GM21825 (cell line): Measurements from ENCODE around the gene LUC7L.
"Not testable (repeated sequence)": the region's sequence is repeated elsewhere in the genome, so short reads cannot be mapped to it uniquely, and the experiment has no call there.

Experiments
- ATAC-seq: cut with Tn5 transposase; IDR thresholded peaks from one replicate; pipeline ENCODE4 v1.9.1; 2021; ENCODE audit warnings: mild to moderate bottlenecking, moderate library complexity; ENCODE audit not compliant: unreplicated experiment

Gene LUC7L

DNA sequence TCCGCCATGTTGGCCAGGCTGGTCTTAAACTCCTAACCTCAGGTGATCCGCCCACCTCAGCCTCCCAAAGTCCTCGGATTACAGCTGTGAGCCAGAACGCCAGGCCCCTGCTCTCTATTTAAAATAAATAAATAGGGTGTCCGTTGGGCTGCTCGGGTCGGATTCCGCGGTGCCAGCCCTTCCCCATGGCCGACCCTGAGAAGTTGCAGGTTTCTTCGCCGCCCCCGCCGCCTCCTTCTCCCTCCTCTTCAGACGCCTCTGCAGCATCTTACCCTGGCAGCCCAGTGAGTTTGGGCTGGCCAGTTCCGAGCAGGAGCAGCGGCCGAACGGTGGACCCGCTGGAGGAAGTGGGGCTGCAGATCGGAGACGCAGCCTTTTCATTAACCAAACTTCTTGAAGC, 1.7 kb upstream of the LUC7L start:
- ATAC-seq, result no peak

DNA sequence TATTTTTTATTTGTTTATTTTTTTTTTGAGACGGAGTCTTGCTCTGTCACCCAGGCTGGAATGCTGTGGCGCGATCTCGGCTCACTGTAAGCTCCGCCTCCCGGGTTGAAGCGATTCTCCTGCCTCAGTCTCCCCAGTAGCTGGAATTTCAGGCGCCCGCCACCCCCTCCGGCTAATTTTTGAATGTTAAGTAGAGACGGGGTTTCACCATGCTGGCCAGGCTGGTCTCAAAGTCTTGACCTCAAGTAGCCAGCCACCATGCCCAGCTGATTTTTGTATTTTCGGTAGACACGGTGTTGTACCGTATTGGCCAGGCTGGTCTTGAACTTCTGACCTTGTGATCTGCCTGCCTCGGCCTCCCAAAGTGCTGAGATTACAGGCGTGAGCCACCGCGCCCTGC, 1.1 kb upstream of the LUC7L start:
- not testable (repeated sequence) for ATAC-seq

DNA sequence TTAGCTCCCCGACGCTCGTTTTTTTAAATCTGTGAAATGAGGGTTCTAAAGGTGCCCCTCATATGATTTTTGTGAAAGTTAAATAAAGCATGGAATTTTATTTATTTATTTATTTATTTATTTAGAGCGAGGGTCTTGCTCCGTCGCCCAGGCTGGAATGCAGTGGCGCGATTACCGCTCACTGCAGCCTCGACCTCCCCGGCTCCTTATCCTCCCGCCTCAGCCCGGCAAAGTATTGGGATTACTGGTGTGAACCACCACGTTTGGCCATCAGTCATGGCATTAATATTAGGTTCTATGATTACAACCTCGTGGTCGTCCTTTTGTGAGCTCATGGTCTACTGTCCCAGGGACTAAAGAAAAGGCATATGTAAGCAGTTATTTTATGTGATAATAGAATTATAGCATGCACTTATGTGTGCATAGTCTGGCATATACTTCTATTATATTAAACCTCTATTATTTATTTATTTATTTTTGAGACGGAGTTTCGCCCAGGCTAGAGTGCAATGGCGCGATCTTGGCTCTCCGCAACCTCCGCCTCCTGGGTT, 557 bp upstream of the LUC7L start:
- ATAC-seq, result no peak

DNA sequence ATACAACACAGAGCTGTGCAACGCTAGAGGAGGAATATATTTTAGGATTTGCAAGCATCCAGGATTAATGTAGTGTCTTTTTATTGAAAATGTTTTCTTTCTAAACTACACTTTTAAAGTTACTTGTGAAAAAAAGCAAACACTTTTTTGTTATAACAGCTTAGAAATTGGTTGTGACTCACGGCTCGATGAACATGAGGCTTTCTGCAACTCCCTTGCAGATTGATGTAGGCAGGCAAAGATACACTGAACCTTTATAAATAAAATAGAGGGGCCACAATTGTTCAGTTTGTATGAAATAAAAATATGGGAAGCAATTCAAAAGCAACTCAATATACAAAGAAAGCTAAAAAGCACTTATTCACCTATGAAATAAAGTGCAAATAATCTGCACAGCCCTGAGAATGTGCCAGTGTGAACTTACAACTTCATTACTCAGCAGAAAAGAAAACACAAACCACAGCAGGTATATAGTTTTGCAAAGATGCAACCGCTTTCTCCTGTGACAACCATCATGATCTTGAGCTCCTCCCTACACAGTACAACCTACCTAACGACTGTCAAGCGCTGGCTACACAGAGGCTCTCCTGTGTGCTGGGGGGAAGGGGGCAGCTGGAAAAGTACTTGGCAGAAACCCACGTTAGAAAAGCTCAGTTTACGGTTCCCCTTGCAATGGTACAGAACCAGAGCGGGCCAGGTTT, 948 bp downstream of the LUC7L start:
- no peak for ATAC-seq

DNA sequence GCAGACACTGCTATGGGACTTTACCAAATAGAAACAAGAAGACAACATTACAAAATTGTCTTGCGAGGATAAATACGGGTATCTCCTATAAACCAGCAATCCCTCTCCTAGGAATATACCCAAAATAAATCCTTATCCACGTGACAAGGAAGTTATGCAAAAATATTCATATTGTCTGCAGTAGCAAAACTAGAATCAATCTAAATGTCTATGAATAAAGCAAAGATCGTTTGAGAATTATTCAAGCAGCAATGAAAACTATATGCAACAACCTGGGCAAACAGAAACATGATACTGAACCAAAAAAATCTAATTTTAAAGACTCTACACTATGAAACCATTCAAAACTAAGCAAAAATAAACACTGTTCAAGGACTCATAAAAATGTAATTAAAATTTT, 9.2 kb downstream of the LUC7L start:
- ATAC-seq, result no peak

DNA sequence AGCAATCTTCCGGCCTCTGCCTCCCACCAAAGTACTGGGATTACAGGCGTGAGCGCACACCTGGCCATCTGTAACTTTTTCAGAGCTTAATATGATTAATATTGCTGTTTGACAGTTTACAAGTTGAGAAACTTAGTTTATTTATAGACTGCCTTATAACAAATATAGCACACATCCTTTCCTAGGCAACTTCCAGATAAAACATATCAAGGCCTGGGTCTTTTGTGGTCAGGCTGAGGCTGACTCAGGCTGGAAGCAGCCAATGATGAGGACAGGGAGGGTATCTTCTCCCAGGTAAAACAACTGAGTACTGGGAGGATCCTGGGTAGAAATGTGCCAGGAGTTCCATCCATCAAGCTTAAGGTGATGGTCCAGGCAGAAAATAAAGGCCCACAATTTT, 16.2 kb downstream of the LUC7L start:
- no peak for ATAC-seq

DNA sequence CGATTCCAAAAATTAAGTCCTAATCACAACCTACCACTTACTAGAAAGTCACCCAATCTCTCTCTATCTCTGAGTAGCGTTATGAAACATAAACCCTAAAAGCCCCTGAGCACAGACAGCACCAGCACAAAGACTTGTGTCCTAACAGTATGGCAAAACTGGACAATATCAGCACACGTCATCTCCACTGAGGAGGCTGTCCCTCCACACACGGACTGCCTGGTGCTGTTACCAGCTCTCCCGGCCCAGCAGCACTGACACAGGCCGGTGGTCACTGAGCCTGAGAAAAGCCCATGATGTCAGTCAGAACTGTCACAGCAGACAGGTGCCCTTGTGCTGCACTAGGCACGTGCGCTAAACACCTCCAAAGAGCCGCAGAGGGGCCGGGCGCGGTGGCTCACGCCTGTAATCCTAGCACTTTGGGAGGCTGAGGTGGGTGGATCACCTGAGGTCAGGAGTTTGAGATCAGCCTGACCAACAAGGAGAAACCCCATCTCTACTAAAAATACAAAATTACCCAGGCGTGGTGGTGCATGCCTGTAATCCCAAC, 17.5 kb downstream of the LUC7L start:
- not testable (repeated sequence) for ATAC-seq

DNA sequence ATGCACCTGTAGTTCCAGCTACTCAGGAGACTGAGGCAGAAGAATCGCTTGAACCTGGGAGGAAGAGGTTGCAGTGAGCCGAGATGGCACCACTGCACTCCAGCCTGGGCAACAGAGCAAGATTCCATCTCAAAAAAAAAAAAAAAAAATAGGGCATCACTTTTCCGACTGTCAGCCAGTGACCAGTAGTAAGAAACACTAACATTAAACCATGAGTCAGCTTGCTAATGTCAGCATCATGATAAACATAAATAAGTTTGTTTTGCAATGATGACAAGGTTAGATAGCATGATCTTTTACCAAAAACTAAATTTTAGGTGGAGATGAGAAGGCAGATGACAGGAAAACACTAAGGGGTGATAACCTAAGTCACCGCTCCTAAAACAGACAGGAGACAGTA, 19.9 kb downstream of the LUC7L start:
- not testable (repeated sequence) for ATAC-seq

DNA sequence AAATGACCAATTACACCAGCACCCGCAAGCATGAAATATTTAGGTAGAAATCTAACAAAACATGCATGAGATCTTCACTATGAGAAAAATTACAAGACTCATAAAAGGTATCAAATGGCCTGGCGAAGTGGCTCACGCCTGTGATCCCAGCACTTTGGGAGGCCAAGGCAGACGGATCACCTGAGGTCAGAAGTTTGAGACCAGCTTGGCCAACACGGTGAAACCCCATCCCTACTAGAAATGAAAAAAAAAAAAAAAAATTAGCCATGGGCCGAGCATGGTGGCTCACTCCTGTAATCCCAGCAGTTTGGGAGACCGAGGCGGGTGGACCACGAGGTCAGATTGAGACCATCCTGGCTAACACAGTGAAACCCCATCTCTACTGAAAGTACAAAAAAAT, 25.2 kb downstream of the LUC7L start:
- not testable (repeated sequence) for ATAC-seq

DNA sequence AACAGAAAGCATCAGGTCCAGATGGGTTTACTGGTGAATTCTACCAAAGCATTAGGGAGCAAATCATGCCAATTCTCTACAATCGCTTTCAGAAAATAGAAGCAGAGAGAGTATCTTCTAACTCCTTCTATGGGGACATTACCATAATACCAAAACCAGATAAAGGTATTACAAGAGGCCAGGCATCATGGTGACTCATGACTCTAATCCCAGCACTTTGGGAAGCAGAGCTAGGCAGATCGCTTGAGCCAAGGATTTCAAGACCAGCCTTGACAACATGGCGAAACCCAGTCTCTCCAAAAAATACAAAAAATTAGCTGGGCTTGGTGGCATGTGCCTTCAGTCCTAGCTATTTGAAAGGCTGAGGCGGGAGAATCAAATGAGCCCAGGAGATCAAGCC, 26.0 kb downstream of the LUC7L start:
- ATAC-seq, result no peak

DNA sequence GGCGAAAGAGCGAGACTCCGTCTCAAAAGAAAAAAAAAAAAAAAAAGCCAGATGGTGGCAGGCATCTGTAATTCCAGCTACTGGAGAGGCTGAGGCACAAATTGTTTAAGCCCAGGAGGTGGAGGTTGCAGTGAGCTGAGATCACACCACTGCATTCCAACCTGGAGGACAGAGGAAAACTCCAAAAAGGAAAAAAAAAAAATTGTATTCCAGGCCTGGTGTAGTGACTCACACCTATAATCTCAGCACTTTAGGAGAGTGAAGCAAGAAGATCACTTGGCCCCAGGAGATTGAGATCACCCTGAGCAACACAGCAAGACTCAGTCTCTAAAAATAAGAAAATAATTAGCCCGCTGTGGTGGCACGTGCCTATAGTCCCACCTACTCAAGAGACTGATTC, 28.9 kb downstream of the LUC7L start:
- ATAC-seq, result no peak

DNA sequence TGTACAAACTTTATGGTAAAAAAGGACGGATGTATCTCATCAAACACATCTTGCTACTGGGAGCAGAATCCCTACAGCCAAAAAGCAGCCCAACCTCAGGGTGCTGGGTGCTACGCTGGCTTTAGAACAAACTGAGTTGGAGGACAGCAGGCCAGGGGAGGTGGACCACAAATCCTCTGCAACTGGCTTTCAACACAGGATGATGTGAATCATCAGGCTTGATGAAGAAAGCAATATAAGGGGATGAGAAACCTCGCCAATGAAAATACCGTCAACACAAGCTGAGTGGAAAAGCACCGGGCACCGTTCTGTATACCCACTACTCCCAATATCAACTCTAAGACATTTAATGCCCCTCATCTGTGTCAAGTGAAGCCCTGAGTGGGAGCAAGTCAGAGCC, 34.7 kb downstream of the LUC7L start:
- ATAC-seq, result no peak

DNA sequence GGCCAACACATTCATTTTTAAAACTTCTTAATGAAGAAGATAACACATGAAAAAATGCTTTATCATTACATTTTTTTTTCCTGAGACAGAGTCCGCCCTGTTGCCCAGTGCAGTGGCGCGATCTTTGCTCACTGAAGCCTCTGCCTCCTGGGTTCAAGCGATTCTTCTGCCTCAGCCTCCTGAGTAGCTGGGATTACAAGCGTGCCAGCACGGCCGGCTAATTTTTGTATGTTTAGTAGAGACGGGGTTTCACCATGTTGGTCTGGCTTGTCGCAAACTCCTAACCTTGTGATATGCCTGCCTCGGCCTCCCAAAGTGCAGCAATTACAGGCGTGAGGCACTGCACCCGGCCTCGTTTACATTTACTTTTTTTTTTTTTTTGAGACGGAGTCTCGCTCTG, 35.8 kb downstream of the LUC7L start:
- ATAC-seq, result no peak

DNA sequence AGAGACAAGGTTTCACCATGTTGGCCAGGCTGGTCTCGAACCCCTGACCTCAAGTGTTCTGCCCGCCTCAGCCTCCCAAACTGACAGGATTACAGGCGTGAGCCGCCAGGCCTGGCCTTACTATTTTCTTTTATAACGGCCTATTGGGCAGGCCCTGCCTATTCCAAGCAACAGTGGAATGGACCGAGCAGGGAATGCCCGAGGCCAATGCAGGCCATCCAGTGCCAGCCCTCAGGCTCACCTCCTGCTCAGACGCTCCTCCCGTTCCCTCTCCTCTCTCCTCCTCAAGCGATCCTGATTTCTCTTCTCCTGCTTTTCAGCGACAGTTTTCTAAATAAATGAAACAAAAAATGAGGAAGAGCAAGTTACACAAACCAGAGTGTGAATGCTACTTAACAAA, 36.6 kb downstream of the LUC7L start:
- no peak for ATAC-seq

DNA sequence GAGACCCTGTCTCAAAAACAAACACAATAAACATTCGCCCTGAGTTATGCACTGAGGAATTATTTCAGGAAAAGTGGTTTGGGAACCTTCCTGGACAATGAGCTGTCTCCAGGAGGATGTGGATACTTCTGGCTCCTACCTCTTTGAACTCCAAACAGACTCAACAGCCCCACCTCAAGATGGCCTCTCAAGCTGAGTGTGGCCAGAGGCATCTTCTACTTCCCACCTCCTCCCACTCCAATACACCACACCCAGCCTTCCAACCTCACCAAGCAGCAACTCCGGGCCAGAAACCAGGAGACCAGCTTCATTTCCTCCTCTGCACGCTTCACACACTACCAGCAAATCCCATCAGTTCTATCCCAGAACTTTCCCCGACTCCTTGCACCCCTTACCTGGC, 37.4 kb downstream of the LUC7L start:
- no peak for ATAC-seq

DNA sequence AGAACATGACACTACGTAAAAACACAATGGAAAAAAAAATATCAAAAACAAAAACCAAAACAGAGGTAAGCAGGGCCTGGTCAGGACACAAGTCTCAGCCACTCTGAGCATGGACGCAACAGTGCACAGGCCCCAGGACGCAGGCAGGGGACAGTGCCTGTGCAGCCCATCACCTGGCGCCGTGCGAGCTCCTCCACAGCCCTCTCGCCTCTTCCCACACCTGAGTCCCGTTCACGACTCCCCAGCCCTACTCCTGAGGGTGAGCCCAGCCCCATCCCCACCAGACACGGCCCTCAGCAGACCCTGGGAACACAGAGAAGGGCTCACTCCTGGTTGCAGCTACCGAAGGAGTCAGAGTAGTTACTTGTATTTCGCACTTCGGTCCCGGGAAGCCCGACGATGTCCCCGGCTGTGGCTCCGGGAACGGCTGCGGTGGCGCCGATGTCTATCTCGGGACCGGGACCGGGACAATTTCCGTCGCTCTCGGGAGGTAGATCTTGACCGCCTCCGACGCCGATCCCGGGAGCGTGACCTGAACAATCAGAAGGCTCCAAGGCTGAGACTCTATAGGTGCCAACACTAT, 39.6 kb downstream of the LUC7L start:
- no peak for ATAC-seq

DNA sequence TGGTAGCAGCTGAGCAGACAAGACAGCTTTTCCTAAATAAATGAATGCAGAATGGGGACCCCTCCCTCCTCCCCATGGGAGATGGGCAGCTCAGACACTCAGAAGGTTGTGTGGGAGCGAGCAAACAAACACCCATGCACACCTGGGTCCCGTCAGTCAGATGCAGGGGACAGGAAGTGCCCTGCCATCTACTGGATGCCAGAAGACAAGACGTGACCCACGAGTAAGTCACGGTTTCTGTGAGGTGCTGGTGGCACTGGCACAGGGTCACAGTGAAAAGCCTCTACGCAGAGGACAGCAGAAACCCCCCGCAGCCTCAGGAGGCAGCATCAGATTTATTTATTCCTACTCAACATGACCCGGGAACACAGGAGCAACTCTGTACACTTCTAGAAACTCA, 40.6 kb downstream of the LUC7L start:
- ATAC-seq, result no peak

DNA sequence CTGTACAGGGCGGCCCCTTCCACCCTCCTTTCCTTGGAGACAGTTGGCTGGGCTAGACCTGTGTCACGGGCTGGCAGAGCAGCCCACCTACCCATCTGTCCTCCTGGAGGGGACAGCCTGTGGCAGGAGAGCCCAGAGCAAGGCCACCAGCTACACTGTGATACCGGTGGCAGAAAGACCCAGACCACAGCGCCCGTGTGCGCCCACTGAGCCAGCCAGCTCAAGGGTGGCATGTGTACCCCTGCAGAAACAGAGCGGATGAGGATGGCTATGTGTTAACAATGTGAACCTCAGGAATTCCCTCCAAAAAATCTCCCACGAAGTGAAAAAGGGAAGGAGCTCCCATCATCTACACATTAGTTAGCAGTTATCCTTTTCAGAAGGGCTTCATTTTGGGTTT, 41.9 kb downstream of the LUC7L start:
- ATAC-seq, result no peak

DNA sequence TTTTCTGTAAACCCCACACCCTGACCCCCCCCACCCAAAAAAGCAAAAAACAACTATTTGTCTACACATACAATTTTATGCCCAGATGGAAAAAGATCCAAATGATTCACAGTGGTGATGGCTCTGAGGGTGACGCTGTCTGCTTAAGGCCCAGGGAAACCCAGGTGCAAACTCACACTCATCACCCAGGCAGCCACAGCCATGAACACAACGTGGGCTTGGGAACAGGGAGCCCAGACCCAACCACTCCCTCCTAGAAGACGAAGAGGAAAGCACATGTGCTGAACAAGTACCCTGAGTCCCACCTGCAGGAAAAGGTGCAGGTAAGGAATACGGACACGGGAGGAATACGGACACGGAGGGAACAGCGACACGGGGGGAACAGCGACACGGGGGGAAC, 43.6 kb downstream of the LUC7L start:
- ATAC-seq, result no peak

DNA sequence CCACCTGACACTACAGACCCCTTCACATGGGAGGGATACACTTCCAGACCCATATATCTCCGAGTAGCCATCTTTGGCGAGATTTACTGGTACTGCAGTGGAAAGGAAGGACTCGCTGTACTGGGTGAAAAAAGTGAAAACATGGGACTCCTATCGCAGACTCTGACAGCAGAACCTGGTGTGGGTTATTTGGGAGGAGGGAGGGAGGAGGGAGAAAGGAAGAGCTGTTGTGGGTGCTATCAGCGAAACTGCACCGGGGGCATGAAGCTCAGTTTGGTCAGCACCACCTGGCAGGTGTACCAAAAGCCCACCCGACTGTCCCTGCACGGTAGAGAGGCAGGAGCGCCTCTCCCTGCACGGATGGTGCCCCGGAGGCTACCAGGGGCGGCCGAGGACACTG, 44.0 kb downstream of the LUC7L start:
- ATAC-seq, result no peak

DNA sequence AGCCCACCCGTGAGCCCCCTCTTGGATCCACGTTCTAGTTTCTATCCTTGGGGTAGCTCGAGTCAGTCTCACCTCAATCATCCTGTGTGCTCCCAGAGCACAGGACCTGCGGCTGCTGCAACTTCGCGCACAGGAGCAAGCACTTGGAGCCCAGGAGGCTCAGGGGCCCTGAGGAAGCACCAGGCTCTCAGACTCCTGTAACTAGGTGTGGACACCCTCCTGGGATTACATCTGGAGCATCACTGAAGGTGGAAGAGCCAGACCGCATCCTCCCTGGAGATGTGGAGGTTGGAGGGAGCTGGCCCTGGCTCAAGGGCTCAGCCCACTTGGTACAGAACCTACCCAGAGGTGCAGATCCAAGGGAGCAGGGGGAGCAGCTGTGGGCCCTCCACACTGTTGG, 46.2 kb downstream of the LUC7L start:
- no peak for ATAC-seq

DNA sequence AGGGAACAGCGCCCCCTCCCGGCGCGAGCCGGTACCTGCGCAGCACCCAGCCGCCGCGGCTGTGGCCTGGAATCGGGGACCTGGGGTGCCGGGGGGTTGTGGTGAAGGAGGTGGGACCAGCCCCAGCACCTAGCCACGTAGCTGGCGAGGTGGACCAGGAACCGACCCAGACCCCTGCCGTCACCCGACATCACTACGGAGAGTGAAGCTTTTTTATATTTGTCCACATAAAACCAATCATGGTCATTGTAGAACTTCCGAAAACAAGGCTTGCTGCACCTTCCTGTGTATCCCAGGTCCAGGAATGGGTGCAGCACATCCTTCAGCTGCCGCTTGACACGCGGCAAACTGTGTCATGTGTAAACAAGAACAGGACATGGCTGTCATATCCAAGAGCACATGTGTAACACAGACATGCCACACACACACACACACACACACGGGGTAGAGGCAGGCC, 47.7 kb downstream of the LUC7L start:
- ATAC-seq, result no peak
